Endothelial cell of umbilical vein (primary cell): ENCODE results near the gene VIT.

Source experiments
- EZH2 ChIP-seq: IDR thresholded peaks from 2 replicates; pipeline ENCODE4 v1.6.1; 2012; ENCODE audit warnings: borderline replicate concordance, low read depth, mild to moderate bottlenecking, moderate library complexity, low read length, inconsistent platforms; ENCODE audit not compliant: severe bottlenecking
- GATA2 ChIP-seq: IDR thresholded peaks from 2 replicates; pipeline ENCODE4 v1.7.0; 2011; ENCODE audit warnings: low read depth, mild to moderate bottlenecking, moderate library complexity, mixed read lengths, low read length; ENCODE audit not compliant: insufficient read length, insufficient read depth
- MYC ChIP-seq: IDR thresholded peaks from one replicate; pipeline ENCODE4 v1.6.1; 2011; ENCODE audit warnings: mild to moderate bottlenecking, low read depth, low read length
- TF ChIP-seq, protein P1 (sequence below), 2 donors: IDR thresholded peaks; 1 replicate in 1 of 2; 2 replicates in 1 of 2; pipeline ENCODE4 v1.5.1; 2011; ENCODE audit warnings: low read length in 2 of 2, mild to moderate bottlenecking in 2 of 2, moderate library complexity in 2 of 2, control low read depth in 1 of 2, inconsistent platforms in 1 of 2, low read depth in 1 of 2; ENCODE audit not compliant: insufficient read depth in 1 of 2; ENCODE audit errors: extremely low read depth in 1 of 2

DNA sequence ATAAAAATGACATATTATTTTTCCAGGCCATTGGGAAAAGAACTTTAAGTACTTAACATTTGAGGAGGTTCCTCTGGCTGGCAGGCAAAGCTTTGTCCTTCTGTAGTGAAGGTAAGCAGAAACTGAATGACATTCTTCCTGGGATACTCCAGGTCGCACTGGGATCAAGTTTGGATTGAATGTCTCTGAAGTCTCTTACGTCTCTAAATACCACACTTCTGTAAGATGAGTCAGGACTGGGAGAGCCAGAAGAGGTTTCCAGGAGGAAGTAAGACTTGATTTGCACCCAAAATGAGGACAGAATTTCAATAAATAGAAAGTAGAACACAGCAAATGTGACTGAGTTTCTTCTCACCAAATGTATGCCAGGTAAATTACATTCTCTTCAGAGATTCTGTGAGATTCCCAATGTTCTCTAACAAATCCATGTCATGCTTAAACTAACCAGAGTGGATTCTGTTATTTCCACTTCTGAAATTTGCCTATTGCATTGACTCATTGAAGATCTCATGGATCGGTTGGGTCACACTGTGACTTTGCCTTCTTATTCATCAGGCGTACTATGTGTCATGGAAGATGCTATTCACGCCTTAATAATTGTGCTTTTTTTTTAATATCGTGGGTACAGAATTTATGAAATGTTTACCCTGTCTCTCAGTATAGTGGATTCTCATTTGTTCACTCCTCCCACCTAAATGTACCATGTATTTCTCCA lies 25.5 kb upstream of the VIT start:
- TF ChIP-seq GATA2: no peak
- TF ChIP-seq, protein P1, sequence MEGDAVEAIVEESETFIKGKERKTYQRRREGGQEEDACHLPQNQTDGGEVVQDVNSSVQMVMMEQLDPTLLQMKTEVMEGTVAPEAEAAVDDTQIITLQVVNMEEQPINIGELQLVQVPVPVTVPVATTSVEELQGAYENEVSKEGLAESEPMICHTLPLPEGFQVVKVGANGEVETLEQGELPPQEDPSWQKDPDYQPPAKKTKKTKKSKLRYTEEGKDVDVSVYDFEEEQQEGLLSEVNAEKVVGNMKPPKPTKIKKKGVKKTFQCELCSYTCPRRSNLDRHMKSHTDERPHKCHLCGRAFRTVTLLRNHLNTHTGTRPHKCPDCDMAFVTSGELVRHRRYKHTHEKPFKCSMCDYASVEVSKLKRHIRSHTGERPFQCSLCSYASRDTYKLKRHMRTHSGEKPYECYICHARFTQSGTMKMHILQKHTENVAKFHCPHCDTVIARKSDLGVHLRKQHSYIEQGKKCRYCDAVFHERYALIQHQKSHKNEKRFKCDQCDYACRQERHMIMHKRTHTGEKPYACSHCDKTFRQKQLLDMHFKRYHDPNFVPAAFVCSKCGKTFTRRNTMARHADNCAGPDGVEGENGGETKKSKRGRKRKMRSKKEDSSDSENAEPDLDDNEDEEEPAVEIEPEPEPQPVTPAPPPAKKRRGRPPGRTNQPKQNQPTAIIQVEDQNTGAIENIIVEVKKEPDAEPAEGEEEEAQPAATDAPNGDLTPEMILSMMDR (IDR thresholded peaks at IDR 0.05; ENCODE audit: extremely low read depth in 1 of 2, insufficient read depth in 1 of 2, low read depth in 1 of 2, low read length in 2 of 2): no peak
- TF ChIP-seq EZH2: no peak
- TF ChIP-seq MYC: no peak
